HCT116 (cell line): Measurements from ENCODE around the gene OR52H1. TPM values are rescaled to one million over a fixed set of nuclear protein-coding genes. Genes with fewer than 3 reads are reported as not detected.
"Not testable (repeated sequence)": the region's sequence is repeated elsewhere in the genome, so short reads cannot be mapped to it uniquely, and the experiment has no call there.

ENCODE experiments used
- ATAC-seq: fragments of 200-7000 bp; cut with Tn5 transposase; 2 replicates; pipeline ENCODE4 v1.9.1; 2020; ENCODE audit warnings: mild to moderate bottlenecking, moderate library complexity
- BruUV-seq: library from RNA; stranded (reverse); fragments of 400-500 nt; replicated peaks from 2 replicates; lab custom pipeline; 2021; lab: Mats Ljungman, UMichigan
- CTCF ChIA-PET: fragments of 300-600 bp; sonication (Branson Sonifier 250); formaldehyde crosslinking; loops from one replicate; lab custom pipeline; 2021; ENCODE audit warnings: antibody characterized with exemption; lab: Charles Lee
- POLR2A ChIA-PET: fragments of 300-600, 350-600 bp; sonication (Branson Sonifier 250); formaldehyde crosslinking; loops from one replicate; lab custom pipeline; 2021; ENCODE audit warnings: antibody characterized with exemption; lab: Charles Lee
- RAD21 ChIA-PET, 2 experiments: fragments of 300-600 bp; sonication (Branson Sonifier 250); formaldehyde crosslinking; loops; one replicate each; lab custom pipeline; 2023; ENCODE audit warnings: low total read pairs in 2 of 2; ENCODE audit not compliant: uncharacterized antibody in 2 of 2, unreplicated experiment in 2 of 2, low non-redundant PET in 1 of 2; lab: Charles Lee
- DNase-seq: peaks from one replicate; pipeline ENCODE4 v3.0.0-alpha.2; 2010; ENCODE audit warnings: low read depth, low spot score
- H2AFZ ChIP-seq: fragments of 200-600 bp; shearing (Covaris generic), sonication (generic); 2 replicates; pipeline ENCODE4 v1.6.1; 2017; ENCODE audit warnings: low read depth, mixed run types, mixed read lengths, antibody characterized with exemption, low read length; ENCODE audit not compliant: poor library complexity, severe bottlenecking
- H3K27ac ChIP-seq: 2 replicates; pipeline ENCODE4 v1.5.1; 2012; ENCODE audit warnings: low read depth, low read length
- H3K27me3 ChIP-seq: fragments of 200-600 bp; sonication (generic); 2 replicates; pipeline ENCODE4 v1.6.1; 2016; ENCODE audit warnings: mixed run types, low read length, mixed read lengths; ENCODE audit not compliant: insufficient read depth
- H3K36me3 ChIP-seq, 2 experiments: fragments of 200-500 bp in 1 of 2; fragments of 200-600 bp in 1 of 2; sonication (Bioruptor generic) in 1 of 2; sonication (generic) in 1 of 2; 2 replicates each; pipeline versions ENCODE4 v1.5.1 to v1.6.1; 2014 to 2016; ENCODE audit warnings: low read length in 2 of 2, inconsistent platforms in 1 of 2, mixed read lengths in 1 of 2, mixed run types in 1 of 2; ENCODE audit not compliant: insufficient read depth in 2 of 2, control insufficient read depth in 1 of 2
- H3K4me1 ChIP-seq, 2 experiments: fragments of 200-600 bp in 1 of 2; sonication (generic) in 1 of 2; 2 replicates each; pipeline versions ENCODE4 v1.5.1 to v1.6.1; 2012 to 2017; ENCODE audit warnings: low read length in 2 of 2, inconsistent platforms in 1 of 2, mild to moderate bottlenecking in 1 of 2, mixed read lengths in 1 of 2, mixed run types in 1 of 2, moderate library complexity in 1 of 2; ENCODE audit not compliant: insufficient read depth in 2 of 2, control insufficient read depth in 1 of 2
- H3K4me2 ChIP-seq: fragments of 200-600 bp; sonication (generic); 2 replicates; pipeline ENCODE4 v1.6.1; 2017; ENCODE audit warnings: mixed run types, low read length, mixed read lengths
- H3K4me3 ChIP-seq, 2 experiments: fragments of 200-600 bp in 1 of 2; sonication (generic) in 1 of 2; replicated peaks in 1 of 2; 2 replicates each; pipeline ENCODE4 v1.5.1; 2011 to 2016; ENCODE audit warnings: low read length in 2 of 2, control low read depth in 1 of 2, low read depth in 1 of 2, mild to moderate bottlenecking in 1 of 2, mixed read lengths in 1 of 2, mixed run types in 1 of 2
- H3K79me2 ChIP-seq: fragments of 200-600 bp; sonication (generic); 2 replicates; pipeline ENCODE4 v1.6.1; 2017; ENCODE audit warnings: mild to moderate bottlenecking, mixed run types, low read length, moderate library complexity, mixed read lengths; ENCODE audit not compliant: insufficient read depth
- H3K9ac ChIP-seq: fragments of 200-600 bp; sonication (generic); 2 replicates; pipeline ENCODE4 v1.6.1; 2016; ENCODE audit warnings: low read length, mixed read lengths
- H3K9me2 ChIP-seq: fragments of 200-600 bp; sonication (generic), shearing (Covaris generic); 2 replicates; pipeline ENCODE4 v1.6.1; 2017; ENCODE audit warnings: mixed run types, mild to moderate bottlenecking, moderate library complexity; ENCODE audit not compliant: insufficient read depth
- H3K9me3 ChIP-seq, 2 experiments: fragments of 200-500 bp in 1 of 2; fragments of 200-600 bp in 1 of 2; sonication (Bioruptor generic) in 1 of 2; sonication (generic) in 1 of 2; 2 replicates each; pipeline ENCODE4 v1.6.1; 2014 to 2017; ENCODE audit warnings: low read length in 2 of 2, mixed read lengths in 2 of 2, inconsistent platforms in 1 of 2, low read depth in 1 of 2, mild to moderate bottlenecking in 1 of 2, mixed run types in 1 of 2, moderate library complexity in 1 of 2; ENCODE audit not compliant: control insufficient read depth in 1 of 2, insufficient read depth in 1 of 2
- H4K20me1 ChIP-seq: fragments of 200-600 bp; sonication (generic), shearing (Covaris generic); 2 replicates; pipeline ENCODE4 v1.6.1; 2017; ENCODE audit warnings: mixed run types, mild to moderate bottlenecking, moderate library complexity; ENCODE audit not compliant: insufficient read depth
- CBX3 ChIP-seq: IDR thresholded peaks from 2 replicates; pipeline ENCODE4 v1.6.1; 2012; ENCODE audit warnings: low read depth
- CEBPB ChIP-seq: IDR thresholded peaks from 2 replicates; pipeline ENCODE4 v1.6.1; 2012; ENCODE audit warnings: low read depth
- EGR1 ChIP-seq: IDR thresholded peaks from 2 replicates; pipeline ENCODE4 v1.6.1; 2012; ENCODE audit warnings: low read depth
- ELF1 ChIP-seq: IDR thresholded peaks from 2 replicates; pipeline ENCODE4 v1.6.1; 2012; ENCODE audit warnings: low read depth, borderline replicate concordance
- EZH2phosphoT487 ChIP-seq: fragments of 200-600 bp; IDR thresholded peaks from 2 replicates; pipeline ENCODE4 v1.6.1; 2018; ENCODE audit warnings: antibody characterized with exemption, borderline replicate concordance
- JUND ChIP-seq: IDR thresholded peaks from 2 replicates; pipeline ENCODE4 v1.6.1; 2012
- POLR2A ChIP-seq: IDR thresholded peaks from 2 replicates; pipeline ENCODE4 v1.7.0; 2011; ENCODE audit warnings: borderline replicate concordance; ENCODE audit not compliant: insufficient read depth, insufficient read length; ENCODE audit errors: extremely low read depth
- POLR2AphosphoS5 ChIP-seq: IDR thresholded peaks from 2 replicates; pipeline ENCODE4 v1.6.1; 2011; ENCODE audit warnings: mild to moderate bottlenecking, low read depth, low read length, moderate library complexity
- REST ChIP-seq: IDR thresholded peaks from 2 replicates; pipeline ENCODE4 v1.6.1; 2012; ENCODE audit warnings: low read depth
- SP1 ChIP-seq: IDR thresholded peaks from 2 replicates; pipeline ENCODE4 v1.6.1; 2012; ENCODE audit warnings: low read depth
- SRF ChIP-seq: IDR thresholded peaks from 2 replicates; pipeline ENCODE4 v1.6.1; 2012; ENCODE audit warnings: low read depth
- TCF7L2 ChIP-seq: IDR thresholded peaks from 2 replicates; pipeline ENCODE4 v1.7.0; 2011; ENCODE audit warnings: borderline replicate concordance, inconsistent platforms; ENCODE audit not compliant: insufficient read depth, insufficient read length; ENCODE audit errors: extremely low read depth
- YY1 ChIP-seq: IDR thresholded peaks from 2 replicates; pipeline ENCODE4 v1.6.1; 2011; ENCODE audit warnings: low read length, low read depth, moderate library complexity, mild to moderate bottlenecking; ENCODE audit not compliant: insufficient replicate concordance; ENCODE audit errors: extremely low read depth
- ZNF274 ChIP-seq: fragments of 200-500 bp; sonication (Bioruptor generic); IDR thresholded peaks from 2 replicates; pipeline ENCODE4 v1.6.1; 2014; ENCODE audit warnings: mild to moderate bottlenecking, low read depth, low read length, inconsistent platforms
- intact Hi-C: fragments of 100-400 bp; cut with micrococcal nuclease; formaldehyde crosslinking; loops from 2 replicates; pipeline ENCODE4 v1.10.0; 2022
- total RNA-seq: library from RNA; stranded (reverse); gene quantifications from one replicate; pipeline ENCODE4 v1.2.1, GENCODE V29; 2021; ENCODE audit not compliant: unreplicated experiment
- TF ChIP-seq, protein P1 (sequence below): IDR thresholded peaks from 2 replicates; pipeline ENCODE4 v1.6.1; 2011; ENCODE audit warnings: mild to moderate bottlenecking, low read length, moderate library complexity; ENCODE audit not compliant: insufficient replicate concordance; ENCODE audit errors: extremely low read depth
- TF ChIP-seq, protein P2 (sequence below): IDR thresholded peaks from 2 replicates; pipeline ENCODE4 v1.6.1; 2012
- TF ChIP-seq, protein P3 (sequence below): IDR thresholded peaks from 2 replicates; pipeline ENCODE4 v1.6.1; 2012

Gene OR52H1
- total RNA-seq, 1 experiment from 2014 or later = not detected

DNA sequence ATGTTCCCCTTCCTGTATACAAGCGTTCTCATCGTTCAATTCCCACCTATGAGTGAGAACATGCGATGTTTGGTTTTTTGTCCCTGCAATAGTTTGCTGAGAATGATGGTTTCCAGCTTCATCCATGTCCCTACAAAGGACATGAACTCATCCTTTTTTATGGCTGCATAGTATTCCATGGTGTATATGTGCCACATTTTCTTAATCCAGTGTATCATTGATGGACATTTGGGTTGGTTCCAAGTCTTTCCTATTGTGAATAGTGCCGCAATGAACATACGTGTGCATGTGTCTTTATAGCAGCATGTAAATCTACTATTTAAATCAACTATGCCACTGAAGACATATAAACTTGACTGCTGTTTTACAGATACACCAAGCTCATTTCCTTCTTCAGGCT is 36.1 kb upstream of the OR52H1 start:
- H3K27me3 ChIP-seq, H3K9ac ChIP-seq, intact Hi-C loops, RAD21 ChIA-PET, H3K4me2 ChIP-seq, H3K9me3 ChIP-seq, H3K9me2 ChIP-seq, H4K20me1 ChIP-seq, H3K4me3 ChIP-seq, ATAC-seq, H2AFZ ChIP-seq, H3K36me3 ChIP-seq, POLR2A ChIA-PET, DNase-seq, CTCF ChIA-PET, BruUV-seq, H3K4me1 ChIP-seq, H3K27ac ChIP-seq, H3K79me2 ChIP-seq: not testable (repeated sequence)

DNA sequence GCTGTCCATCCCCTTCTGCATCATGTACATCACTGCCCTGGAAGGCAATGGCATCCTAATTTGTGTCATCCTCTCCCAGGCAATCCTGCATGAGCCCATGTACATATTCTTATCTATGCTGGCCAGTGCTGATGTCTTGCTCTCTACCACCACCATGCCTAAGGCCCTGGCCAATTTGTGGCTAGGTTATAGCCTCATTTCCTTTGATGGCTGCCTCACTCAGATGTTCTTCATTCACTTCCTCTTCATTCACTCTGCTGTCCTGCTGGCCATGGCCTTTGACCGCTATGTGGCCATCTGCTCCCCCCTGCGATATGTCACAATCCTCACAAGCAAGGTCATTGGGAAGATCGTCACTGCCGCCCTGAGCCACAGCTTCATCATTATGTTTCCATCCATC is 32.7 kb upstream of the OR52H1 start:
- ATAC-seq (no peak), DNase-seq (no peak)
- ChIA-PET POLR2A (no interaction called here), RAD21 (no interaction called here), CTCF (no interaction called here)
- no TSS peak for BruUV-seq
- H3K79me2 ChIP-seq = no peaks in the 10 kb centered on the region
- H3K36me3 ChIP-seq = no peaks in the 10 kb centered on the region
- intact Hi-C loops = no loop called here
- H3K4me2 ChIP-seq = no peak overlapping the region
- H4K20me1 ChIP-seq = no peaks in the 10 kb centered on the region
- H3K9ac ChIP-seq = no peak overlapping the region
- no peaks in the 10 kb centered on the region for H3K9me2 ChIP-seq
- H3K9me3 ChIP-seq = no peaks in the 10 kb centered on the region
- H2AFZ ChIP-seq = no peak overlapping the region
- no peak overlapping the region for H3K4me3 ChIP-seq
- H3K27me3 ChIP-seq = peaks cover 16% of the 10 kb centered on the region; the same call in 1 of the 2 replicates
- H3K27ac ChIP-seq = no peak overlapping the region
- no peaks in the 10 kb centered on the region for H3K4me1 ChIP-seq
- TF ChIP-seq YY1 = no peak
- TF ChIP-seq ELF1 = no peak
- TF ChIP-seq, protein P1, sequence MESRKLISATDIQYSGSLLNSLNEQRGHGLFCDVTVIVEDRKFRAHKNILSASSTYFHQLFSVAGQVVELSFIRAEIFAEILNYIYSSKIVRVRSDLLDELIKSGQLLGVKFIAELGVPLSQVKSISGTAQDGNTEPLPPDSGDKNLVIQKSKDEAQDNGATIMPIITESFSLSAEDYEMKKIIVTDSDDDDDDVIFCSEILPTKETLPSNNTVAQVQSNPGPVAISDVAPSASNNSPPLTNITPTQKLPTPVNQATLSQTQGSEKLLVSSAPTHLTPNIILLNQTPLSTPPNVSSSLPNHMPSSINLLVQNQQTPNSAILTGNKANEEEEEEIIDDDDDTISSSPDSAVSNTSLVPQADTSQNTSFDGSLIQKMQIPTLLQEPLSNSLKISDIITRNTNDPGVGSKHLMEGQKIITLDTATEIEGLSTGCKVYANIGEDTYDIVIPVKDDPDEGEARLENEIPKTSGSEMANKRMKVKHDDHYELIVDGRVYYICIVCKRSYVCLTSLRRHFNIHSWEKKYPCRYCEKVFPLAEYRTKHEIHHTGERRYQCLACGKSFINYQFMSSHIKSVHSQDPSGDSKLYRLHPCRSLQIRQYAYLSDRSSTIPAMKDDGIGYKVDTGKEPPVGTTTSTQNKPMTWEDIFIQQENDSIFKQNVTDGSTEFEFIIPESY = no peak
- TF ChIP-seq EGR1 = no peak
- TF ChIP-seq, protein P2, sequence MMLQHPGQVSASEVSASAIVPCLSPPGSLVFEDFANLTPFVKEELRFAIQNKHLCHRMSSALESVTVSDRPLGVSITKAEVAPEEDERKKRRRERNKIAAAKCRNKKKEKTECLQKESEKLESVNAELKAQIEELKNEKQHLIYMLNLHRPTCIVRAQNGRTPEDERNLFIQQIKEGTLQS = no peak
- TF ChIP-seq POLR2A = no peak
- TF ChIP-seq JUND = no peak
- no peak for TF ChIP-seq ZNF274
- TF ChIP-seq, protein P3, sequence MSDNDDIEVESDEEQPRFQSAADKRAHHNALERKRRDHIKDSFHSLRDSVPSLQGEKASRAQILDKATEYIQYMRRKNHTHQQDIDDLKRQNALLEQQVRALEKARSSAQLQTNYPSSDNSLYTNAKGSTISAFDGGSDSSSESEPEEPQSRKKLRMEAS = no peak
- no peak for TF ChIP-seq POLR2AphosphoS5
- TF ChIP-seq REST = no peak
- no peak for TF ChIP-seq TCF7L2
- TF ChIP-seq SP1 = no peak
- no peak for TF ChIP-seq CBX3
- TF ChIP-seq CEBPB = no peak
- no peak for TF ChIP-seq SRF
- no peak for TF ChIP-seq EZH2phosphoT487
